GM12878 (cell line): ENCODE data around the gene TBC1D19. TPM values are rescaled to one million over a fixed set of nuclear protein-coding genes. Genes with fewer than 3 reads are reported as not detected.

Experiments
- ATAC-seq: fragments of 200-7000 bp; cut with Tn5 transposase; 3 replicates; pipeline ENCODE4 v1.9.1; 2020; ENCODE audit warnings: mild to moderate bottlenecking, moderate library complexity
- BruUV-seq: library from RNA; stranded (reverse); fragments of 400-500 nt; replicated peaks from 2 replicates; lab custom pipeline; 2021; lab: Mats Ljungman, UMichigan
- CTCF ChIA-PET: fragments of 300-600 bp; sonication (Branson Sonifier 250); formaldehyde crosslinking; extraction: SDS; loops from one replicate; lab custom pipeline; 2021; ENCODE audit warnings: inconsistent platforms; lab: Yijun Ruan, JAX
- POLR2A ChIA-PET: fragments of 350-600 bp; formaldehyde crosslinking; extraction: SDS; loops from one replicate; lab custom pipeline; 2021; ENCODE audit warnings: inconsistent platforms; lab: Charles Lee
- RAD21 ChIA-PET: fragments of 300-600 bp; sonication (Branson Sonifier 250); formaldehyde crosslinking; loops from one replicate; lab custom pipeline; 2023; ENCODE audit warnings: antibody characterized with exemption; ENCODE audit not compliant: unreplicated experiment; lab: Charles Lee
- SMC1A ChIA-PET: fragments of 300-600 bp; sonication (Branson Sonifier 250); formaldehyde crosslinking; loops from one replicate; lab custom pipeline; 2023; ENCODE audit not compliant: unreplicated experiment, uncharacterized antibody; lab: Charles Lee
- DNase-seq: peaks from one replicate; pipeline ENCODE4 v3.0.0-alpha.2; 2011; ENCODE audit warnings: low read depth, low spot score
- FAIRE-seq: peaks from 3 replicates; lab custom pipeline; 2011; peaks lifted over from hg19 to GRCh38; lab: Jason Lieb, UNC
- H2AFZ ChIP-seq: 2 replicates; pipeline ENCODE4 v1.6.0; 2011; ENCODE audit warnings: low read depth, low read length, control low read depth; ENCODE audit not compliant: control insufficient read depth
- H3K27ac ChIP-seq: 2 replicates; pipeline ENCODE4 v1.5.1; 2011; ENCODE audit warnings: control low read depth; ENCODE audit not compliant: control insufficient read depth, insufficient read depth
- H3K27me3 ChIP-seq, 2 experiments: replicated peaks in 1 of 2; 2 replicates each; pipeline versions ENCODE4 v1.6.0 to v1.6.1; 2011; ENCODE audit warnings: low read length in 1 of 2; ENCODE audit not compliant: control insufficient read depth in 2 of 2, insufficient read depth in 2 of 2
- H3K36me3 ChIP-seq, 2 experiments: 2 replicates each; pipeline ENCODE4 v1.5.1; 2011; ENCODE audit warnings: low read length in 1 of 2; ENCODE audit not compliant: control insufficient read depth in 2 of 2, insufficient read depth in 2 of 2
- H3K4me1 ChIP-seq: 2 replicates; pipeline ENCODE4 v1.6.1; 2011; ENCODE audit warnings: mild to moderate bottlenecking, low read length, moderate library complexity, mixed read lengths; ENCODE audit not compliant: control insufficient read depth, insufficient read depth
- H3K4me2 ChIP-seq: 2 replicates; pipeline ENCODE4 v1.6.0; 2011; ENCODE audit warnings: control low read depth; ENCODE audit not compliant: control insufficient read depth, insufficient read depth
- H3K4me3 ChIP-seq: fragments of 200-600 bp; sonication (generic); 2 replicates; pipeline ENCODE4 v1.5.1; 2016
- H3K79me2 ChIP-seq: 2 replicates; pipeline ENCODE4 v1.6.0; 2011; ENCODE audit warnings: low read length; ENCODE audit not compliant: control insufficient read depth, insufficient read depth
- H3K9ac ChIP-seq: 2 replicates; pipeline ENCODE4 v1.8.0; 2011; ENCODE audit warnings: low read length, control low read depth, mixed read lengths; ENCODE audit not compliant: control insufficient read depth, insufficient read depth
- H3K9me3 ChIP-seq: replicated peaks from 3 replicates; pipeline ENCODE4 v1.5.1; 2011; ENCODE audit warnings: mild to moderate bottlenecking, low read length; ENCODE audit not compliant: control insufficient read depth, insufficient read depth
- H4K20me1 ChIP-seq: 2 replicates; pipeline ENCODE4 v1.6.0; 2011; ENCODE audit not compliant: control insufficient read depth, insufficient read depth
- CEBPB ChIP-seq, 2 experiments: fragments of 150-350 bp in 1 of 2; IDR thresholded peaks; 2 replicates each; pipeline ENCODE4 v1.6.1; 2012 to 2014; ENCODE audit warnings: low read depth in 2 of 2, low read length in 2 of 2, borderline replicate concordance in 1 of 2, inconsistent platforms in 1 of 2
- IRF3 ChIP-seq: fragments of 450-650 bp; IDR thresholded peaks from 2 replicates; pipeline ENCODE4 v1.6.1; 2014; ENCODE audit warnings: mild to moderate bottlenecking
- MYC ChIP-seq: IDR thresholded peaks from 2 replicates; pipeline ENCODE4 v1.6.1; 2011; ENCODE audit warnings: mild to moderate bottlenecking, low read length, moderate library complexity, inconsistent platforms; ENCODE audit not compliant: insufficient read depth, insufficient replicate concordance, insufficient read length, severe bottlenecking
- NFYB ChIP-seq: IDR thresholded peaks from 2 replicates; pipeline ENCODE4 v1.6.1; 2011; ENCODE audit warnings: low read depth, mild to moderate bottlenecking, low read length, improper control_type of control experiment, moderate library complexity; ENCODE audit not compliant: insufficient read depth
- PBX3 ChIP-seq: IDR thresholded peaks from 2 replicates; pipeline ENCODE4 v1.6.1; 2011; ENCODE audit warnings: mild to moderate bottlenecking, low read depth, low read length, moderate library complexity; ENCODE audit not compliant: insufficient replicate concordance
- POU2F2 ChIP-seq: IDR thresholded peaks from 3 replicates; pipeline ENCODE4 v1.6.1; 2011; ENCODE audit warnings: low read depth, mild to moderate bottlenecking, low read length, borderline replicate concordance
- RBBP5 ChIP-seq: fragments of 200-600 bp; sonication (generic); conservative IDR thresholded peaks from 2 replicates; pipeline ENCODE4 v1.6.1; 2016
- RELA ChIP-seq: fragments of 450-650 bp; IDR thresholded peaks from 2 replicates; pipeline ENCODE4 v1.8.0; 2014; ENCODE audit warnings: borderline replicate concordance; ENCODE audit not compliant: partially characterized antibody
- SREBF1 ChIP-seq: IDR thresholded peaks from 2 replicates; pipeline ENCODE4 v1.6.1; 2012; ENCODE audit warnings: mild to moderate bottlenecking, low read length
- SREBF2 ChIP-seq: IDR thresholded peaks from 2 replicates; pipeline ENCODE4 v1.6.1; 2012; ENCODE audit warnings: mild to moderate bottlenecking, low read length
- YBX1 ChIP-seq: fragments of 450-650 bp; IDR thresholded peaks from 2 replicates; pipeline ENCODE4 v1.6.1; 2016; ENCODE audit warnings: antibody characterized with exemption
- in situ Hi-C: fragments of 300-500 bp; cut with MboI; formaldehyde crosslinking; loops from 9 replicates; pipeline ENCODE4 v1.14.3; 2018; ENCODE audit warnings: mixed read lengths
- intact Hi-C: fragments of 100-400 bp; cut with micrococcal nuclease; formaldehyde crosslinking; loops from one replicate; pipeline ENCODE4 v1.14.2; 2022; ENCODE audit not compliant: unreplicated experiment
- polyA plus RNA-seq, 11 experiments: library from polyadenylated mRNA; depleted of rRNA in 4 of 11; unstranded in 6 of 11; stranded (reverse) in 5 of 11; fragments of >200 nt; fragmentation: Nextera tagmentation in 4 of 11; fragmentation: Illumina TruSeq in 1 of 11; extraction: Ambion mirVana in 4 of 11; extraction: Trizol in 1 of 11; gene quantifications; 1 replicate in 1 of 11; 2 replicates in 10 of 11; pipeline versions ENCODE4 v1.2.1 to v1.2.3, GENCODE V29; 2011 to 2016; ENCODE audit warnings: inconsistent platforms in 2 of 11, missing spikeins in 2 of 11, low read depth in 1 of 11
- total RNA-seq, 4 experiments: library from RNA; depleted of rRNA in 3 of 4; stranded (reverse); fragments of >200 nt in 3 of 4; fragmentation: Illumina TruSeq in 1 of 4; extraction: Trizol in 1 of 4; gene quantifications; 2 replicates each; pipeline versions ENCODE4 v1.2.1 to v1.2.3, GENCODE V29; 2013 to 2021
- TF ChIP-seq, protein P1 (sequence below): fragments of 450-650 bp; formaldehyde crosslinking; IDR thresholded peaks from 2 replicates; pipeline ENCODE4 v1.4.0; 2022; ENCODE audit warnings: mild to moderate bottlenecking, moderate library complexity

TBC1D19 gene
- total and polyA plus RNA-seq, 10 of the 15 experiments (the other 5 are each of a cell fraction or from before 2014, with no cell fraction given) = 0.29 to 3.9 (median 2.1) TPM

GRCh38 chr4:26619784-26620183, 35.9 kb downstream of the TBC1D19 start:
- in situ Hi-C loops = no loop called here
- TF ChIP-seq, protein P1, sequence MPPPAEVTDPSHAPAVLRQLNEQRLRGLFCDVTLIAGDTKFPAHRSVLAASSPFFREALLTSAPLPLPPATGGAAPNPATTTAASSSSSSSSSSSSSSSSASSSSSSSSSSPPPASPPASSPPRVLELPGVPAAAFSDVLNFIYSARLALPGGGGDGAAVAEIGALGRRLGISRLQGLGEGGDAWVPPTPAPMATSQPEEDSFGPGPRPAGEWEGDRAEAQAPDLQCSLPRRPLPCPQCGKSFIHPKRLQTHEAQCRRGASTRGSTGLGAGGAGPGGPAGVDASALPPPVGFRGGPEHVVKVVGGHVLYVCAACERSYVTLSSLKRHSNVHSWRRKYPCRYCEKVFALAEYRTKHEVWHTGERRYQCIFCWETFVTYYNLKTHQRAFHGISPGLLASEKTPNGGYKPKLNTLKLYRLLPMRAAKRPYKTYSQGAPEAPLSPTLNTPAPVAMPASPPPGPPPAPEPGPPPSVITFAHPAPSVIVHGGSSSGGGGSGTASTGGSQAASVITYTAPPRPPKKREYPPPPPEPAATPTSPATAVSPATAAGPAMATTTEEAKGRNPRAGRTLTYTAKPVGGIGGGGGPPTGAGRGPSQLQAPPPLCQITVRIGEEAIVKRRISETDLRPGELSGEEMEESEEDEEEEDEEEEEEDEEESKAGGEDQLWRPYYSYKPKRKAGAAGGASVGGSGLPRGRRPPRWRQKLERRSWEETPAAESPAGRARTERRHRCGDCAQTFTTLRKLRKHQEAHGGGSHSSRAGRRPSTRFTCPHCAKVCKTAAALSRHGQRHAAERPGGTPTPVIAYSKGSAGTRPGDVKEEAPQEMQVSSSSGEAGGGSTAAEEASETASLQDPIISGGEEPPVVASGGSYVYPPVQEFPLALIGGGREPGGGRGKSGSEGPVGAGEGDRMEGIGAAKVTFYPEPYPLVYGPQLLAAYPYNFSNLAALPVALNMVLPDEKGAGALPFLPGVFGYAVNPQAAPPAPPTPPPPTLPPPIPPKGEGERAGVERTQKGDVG (CRISPR knock-in tag) = no peak
- TF ChIP-seq IRF3 (no peak), POU2F2 (no peak), CEBPB (IDR thresholded peaks at IDR 0.05; ENCODE audit: borderline replicate concordance in 1 of 2, low read depth in 2 of 2, low read length in 2 of 2) (no peak), RELA (no peak), NFYB (no peak), SREBF2 (no peak), RBBP5 (no peak), SREBF1 (no peak), MYC (no peak), YBX1 (no peak), PBX3 (no peak)
- TF ChIP-seq, all 136 proteins: peak for 0
- no peak for ATAC-seq

More at GRCh38 chr4:26619784-26620183, 35.9 kb downstream of the TBC1D19 start:
- ChIA-PET CTCF (no interaction called here), SMC1A (no interaction called here), POLR2A (no interaction called here), RAD21 (no interaction called here)
- Histone ChIP-seq H3K4me3 (no peak overlapping the region), H3K9ac (no peak overlapping the region), H3K27ac (no peak overlapping the region), H3K79me2 (no peaks in the 10 kb centered on the region), H3K27me3 (no peaks in the 10 kb centered on the region), H3K4me1 (no peaks in the 10 kb centered on the region), H4K20me1 (no peaks in the 10 kb centered on the region), H3K9me3 (no peaks in the 10 kb centered on the region), H2AFZ (no peak overlapping the region), H3K36me3 (no peaks in the 10 kb centered on the region), H3K4me2 (no peak overlapping the region)
- no peak for FAIRE-seq
- no peak for DNase-seq
- intact Hi-C loops = no loop called here
- no TSS peak for BruUV-seq
